H9 (cell line): ENCODE results near the gene CDH22. TPM values are rescaled to one million over a fixed set of nuclear protein-coding genes. Genes with fewer than 3 reads are reported as not detected.

Experiments used
- DNase-seq: peaks from one replicate; pipeline ENCODE4 v3.0.0-alpha.2; 2017
- H2AFZ ChIP-seq: one replicate; pipeline ENCODE4 v1.6.1; 2013; ENCODE audit warnings: mild to moderate bottlenecking, low read length, control low read depth, moderate library complexity
- H2AK5ac ChIP-seq: 2 replicates; pipeline ENCODE4 v1.6.1; 2013; ENCODE audit warnings: low read length, control low read depth, mixed read lengths; ENCODE audit not compliant: insufficient read length
- H2BK120ac ChIP-seq: one replicate; pipeline ENCODE4 v1.6.1; 2013; ENCODE audit warnings: low read depth, mild to moderate bottlenecking, low read length, control low read depth, inconsistent platforms; ENCODE audit not compliant: poor library complexity, severe bottlenecking
- H2BK12ac ChIP-seq: 2 replicates; pipeline ENCODE4 v1.6.1; 2013; ENCODE audit warnings: low read length, control low read depth, mixed read lengths, low read depth; ENCODE audit not compliant: insufficient read length
- H2BK15ac ChIP-seq: 2 replicates; pipeline ENCODE4 v1.6.1; 2013; ENCODE audit warnings: low read depth, low read length, control low read depth
- H2BK20ac ChIP-seq: one replicate; pipeline ENCODE4 v1.6.1; 2013; ENCODE audit warnings: low read depth, mild to moderate bottlenecking, low read length, control low read depth, inconsistent platforms; ENCODE audit not compliant: poor library complexity, severe bottlenecking
- H2BK5ac ChIP-seq: 2 replicates; pipeline ENCODE4 v1.6.1; 2013; ENCODE audit warnings: low read length, control low read depth, mixed read lengths; ENCODE audit not compliant: insufficient read length
- H3K14ac ChIP-seq: 2 replicates; pipeline ENCODE4 v1.6.1; 2013; ENCODE audit warnings: low read length, control low read depth; ENCODE audit not compliant: insufficient read depth
- H3K18ac ChIP-seq: 2 replicates; pipeline ENCODE4 v1.6.1; 2013; ENCODE audit warnings: low read depth, mild to moderate bottlenecking, mixed read lengths, low read length, control low read depth; ENCODE audit not compliant: insufficient read length
- H3K23ac ChIP-seq: 2 replicates; pipeline ENCODE4 v1.6.1; 2013; ENCODE audit warnings: low read length, control low read depth, mixed read lengths, low read depth; ENCODE audit not compliant: insufficient read length
- H3K23me2 ChIP-seq: 2 replicates; pipeline ENCODE4 v1.6.1; 2013; ENCODE audit warnings: low read depth, mild to moderate bottlenecking, mixed read lengths, low read length, control low read depth; ENCODE audit not compliant: insufficient read length, poor library complexity, severe bottlenecking
- H3K27ac ChIP-seq: 2 replicates; pipeline ENCODE4 v1.5.1; 2013; ENCODE audit warnings: low read length, control low read depth, mixed read lengths, low read depth; ENCODE audit not compliant: insufficient read length
- H3K27me3 ChIP-seq: 2 replicates; pipeline ENCODE4 v1.6.1; 2013; ENCODE audit warnings: low read length, control low read depth, inconsistent platforms; ENCODE audit not compliant: insufficient read depth
- H3K4ac ChIP-seq: 2 replicates; pipeline ENCODE4 v1.6.1; 2013; ENCODE audit warnings: low read depth, mild to moderate bottlenecking, control low read depth, inconsistent platforms, low read length, moderate library complexity
- H3K4me1 ChIP-seq: 2 replicates; pipeline ENCODE4 v1.6.1; 2013; ENCODE audit warnings: low read length, control low read depth, inconsistent platforms; ENCODE audit not compliant: insufficient read depth
- H3K4me2 ChIP-seq: 2 replicates; pipeline ENCODE4 v1.6.1; 2013; ENCODE audit warnings: low read length, control low read depth, mixed read lengths; ENCODE audit not compliant: insufficient read length, insufficient read depth
- H3K56ac ChIP-seq: 2 replicates; pipeline ENCODE4 v1.6.1; 2013; ENCODE audit warnings: low read depth, mild to moderate bottlenecking, mixed read lengths, low read length, control low read depth; ENCODE audit not compliant: insufficient read length
- H3K79me1 ChIP-seq: 2 replicates; pipeline ENCODE4 v1.6.1; 2013; ENCODE audit warnings: low read depth, mild to moderate bottlenecking, moderate library complexity, low read length, control low read depth, inconsistent platforms; ENCODE audit not compliant: insufficient read depth, poor library complexity, severe bottlenecking
- H3K79me2 ChIP-seq: 2 replicates; pipeline ENCODE4 v1.6.1; 2013; ENCODE audit warnings: low read length, control low read depth, inconsistent platforms; ENCODE audit not compliant: insufficient read depth
- H3K9ac ChIP-seq: 2 replicates; pipeline ENCODE4 v1.6.1; 2013; ENCODE audit warnings: low read length, control low read depth, mixed read lengths; ENCODE audit not compliant: insufficient read length; ENCODE audit errors: extremely low read depth
- H3K9me3 ChIP-seq: one replicate; pipeline ENCODE4 v1.6.1; 2013; ENCODE audit warnings: low read depth, low read length, inconsistent platforms; ENCODE audit not compliant: control insufficient read depth
- H3T11ph ChIP-seq: one replicate; pipeline ENCODE4 v1.6.1; 2013; ENCODE audit warnings: mild to moderate bottlenecking, low read length, control low read depth, inconsistent platforms
- H4K20me1 ChIP-seq: one replicate; pipeline ENCODE4 v1.6.1; 2013; ENCODE audit not compliant: control insufficient read depth, insufficient read length, insufficient read depth
- H4K5ac ChIP-seq: 2 replicates; pipeline ENCODE4 v1.6.1; 2013; ENCODE audit warnings: low read depth, mild to moderate bottlenecking, mixed read lengths, low read length, control low read depth; ENCODE audit not compliant: insufficient read length
- H4K8ac ChIP-seq: replicated peaks from 2 replicates; pipeline ENCODE4 v1.6.1; 2013; ENCODE audit warnings: low read length, control low read depth, mixed read lengths, low read depth; ENCODE audit not compliant: insufficient read length
- H4K91ac ChIP-seq: 2 replicates; pipeline ENCODE4 v1.6.1; 2013; ENCODE audit warnings: low read depth, mild to moderate bottlenecking, moderate library complexity, mixed read lengths, low read length, control low read depth; ENCODE audit not compliant: insufficient read length
- H3K27ac Mint-ChIP-seq, 3 experiments: 2 replicates in 2 of 3; 3 replicates in 1 of 3; pipeline ENCODE4 v1.8.0; 2020 to 2021; ENCODE audit warnings: mixed read lengths in 3 of 3, mild to moderate bottlenecking in 1 of 3, moderate library complexity in 1 of 3
- H3K27me3 Mint-ChIP-seq: 2 replicates; pipeline ENCODE4 v1.8.0; 2021; ENCODE audit warnings: low read depth, mild to moderate bottlenecking, moderate library complexity, mixed read lengths
- H3K36me3 Mint-ChIP-seq, 3 experiments: 2 replicates in 2 of 3; 3 replicates in 1 of 3; pipeline ENCODE4 v1.8.0; 2020 to 2021; ENCODE audit warnings: low read depth in 3 of 3, mixed read lengths in 3 of 3; ENCODE audit not compliant: insufficient read depth in 1 of 3
- H3K4me1 Mint-ChIP-seq, 2 experiments: 2 replicates each; pipeline ENCODE4 v1.8.0; 2020; ENCODE audit warnings: mixed read lengths in 2 of 2
- H3K4me3 Mint-ChIP-seq, 2 experiments: 2 replicates in 1 of 2; 3 replicates in 1 of 2; pipeline ENCODE4 v1.8.0; 2020 to 2021; ENCODE audit warnings: mild to moderate bottlenecking in 2 of 2, mixed read lengths in 2 of 2, moderate library complexity in 1 of 2
- H3K9me3 Mint-ChIP-seq, 2 experiments: 2 replicates in 1 of 2; 3 replicates in 1 of 2; pipeline ENCODE4 v1.8.0; 2020; ENCODE audit warnings: mild to moderate bottlenecking in 2 of 2, mixed read lengths in 2 of 2, moderate library complexity in 1 of 2
- WGBS: extraction: QIAGEN DNeasy Blood & Tissue Kit; methylation state at CpG from one replicate; pipeline ENCODE4 v1.1.7; 2013; ENCODE audit warnings: missing lambda C conversion rate, low lambda C conversion rate, mixed read lengths; ENCODE audit not compliant: insufficient read length; ENCODE audit errors: extremely low coverage; 5-methylcytosine and 5-hydroxymethylcytosine counted together
- total RNA-seq: library from RNA; stranded (reverse); gene quantifications from 2 replicates; pipeline ENCODE4 v1.2.1, GENCODE V29; 2021
- TF ChIP-seq, protein P1 (sequence below): fragments of 200-600 bp; sonication (generic); conservative IDR thresholded peaks from 3 replicates; pipeline ENCODE4 v1.8.0; 2021; ENCODE audit warnings: antibody characterized with exemption, mild to moderate bottlenecking

The CDH22 gene
- total RNA-seq, 1 experiment from 2014 or later = not detected

DNA sequence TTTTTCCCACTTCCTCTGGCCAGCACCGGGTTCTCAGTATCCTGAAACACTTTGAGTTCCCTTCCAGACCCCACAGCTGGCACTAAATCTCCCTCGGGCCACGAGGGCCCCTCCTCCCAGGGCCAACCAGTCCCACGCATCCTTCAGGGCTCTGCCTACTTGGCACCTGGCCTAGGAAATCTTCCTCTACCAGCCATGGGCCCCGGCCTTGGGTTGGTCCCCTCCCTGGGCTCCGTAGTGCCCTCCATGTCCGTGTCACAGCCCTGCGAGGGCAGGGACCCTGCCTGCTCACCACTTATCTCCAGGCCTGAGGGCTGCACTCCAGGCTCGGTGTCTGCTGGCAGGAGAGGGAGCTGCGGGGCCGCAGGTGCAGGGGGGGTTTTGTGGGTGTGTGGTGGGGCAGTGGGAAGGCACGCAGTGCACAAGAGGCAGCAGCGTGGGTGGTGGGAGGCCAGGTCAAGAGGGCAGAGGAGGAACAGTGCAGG lies 48.8 kb upstream of the CDH22 start:
- H2AFZ ChIP-seq = no peak overlapping the region
- H3K4me2 ChIP-seq = no peak overlapping the region
- no peak overlapping the region for H2BK120ac ChIP-seq
- H3K9me3 ChIP-seq = no peaks in the 10 kb centered on the region
- no peak overlapping the region for H3K14ac ChIP-seq
- H4K20me1 ChIP-seq = no peaks in the 10 kb centered on the region
- H4K8ac ChIP-seq = no peak overlapping the region
- no peak overlapping the region for H3K4me3 Mint-ChIP-seq
- no peaks in the 10 kb centered on the region for H3K79me2 ChIP-seq
- H4K5ac ChIP-seq = no peak overlapping the region
- H3K4ac ChIP-seq = no peak overlapping the region
- no CpG with 5 or more reads among the region's 13 CpGs for WGBS
- H3K9ac ChIP-seq = no peak overlapping the region
- H3K18ac ChIP-seq = no peak overlapping the region
- H2AK5ac ChIP-seq = no peak overlapping the region
- H2BK5ac ChIP-seq = no peak overlapping the region
- H3K27me3 ChIP-seq = no peaks in the 10 kb centered on the region
- H3K4me1 Mint-ChIP-seq = no peaks in the 10 kb centered on the region
- H2BK15ac ChIP-seq = no peak overlapping the region
- H3K56ac ChIP-seq = no peak overlapping the region
- no peaks in the 10 kb centered on the region for H3K27me3 Mint-ChIP-seq
- no peak for DNase-seq
- H3T11ph ChIP-seq = no peak overlapping the region
- no peaks in the 10 kb centered on the region for H3K4me1 ChIP-seq
- no peak overlapping the region for H3K27ac ChIP-seq
- no peak overlapping the region for H2BK20ac ChIP-seq
- H3K23me2 ChIP-seq = no peaks in the 10 kb centered on the region
- H3K9me3 Mint-ChIP-seq = no peaks in the 10 kb centered on the region
- H3K23ac ChIP-seq = no peak overlapping the region
- H3K36me3 Mint-ChIP-seq = peaks cover 11 to 52% (median 37%) of the 10 kb centered on the region in 3 experiments; a peak in 6 of 7 replicates
- no peak overlapping the region for H2BK12ac ChIP-seq
- TF ChIP-seq, protein P1, sequence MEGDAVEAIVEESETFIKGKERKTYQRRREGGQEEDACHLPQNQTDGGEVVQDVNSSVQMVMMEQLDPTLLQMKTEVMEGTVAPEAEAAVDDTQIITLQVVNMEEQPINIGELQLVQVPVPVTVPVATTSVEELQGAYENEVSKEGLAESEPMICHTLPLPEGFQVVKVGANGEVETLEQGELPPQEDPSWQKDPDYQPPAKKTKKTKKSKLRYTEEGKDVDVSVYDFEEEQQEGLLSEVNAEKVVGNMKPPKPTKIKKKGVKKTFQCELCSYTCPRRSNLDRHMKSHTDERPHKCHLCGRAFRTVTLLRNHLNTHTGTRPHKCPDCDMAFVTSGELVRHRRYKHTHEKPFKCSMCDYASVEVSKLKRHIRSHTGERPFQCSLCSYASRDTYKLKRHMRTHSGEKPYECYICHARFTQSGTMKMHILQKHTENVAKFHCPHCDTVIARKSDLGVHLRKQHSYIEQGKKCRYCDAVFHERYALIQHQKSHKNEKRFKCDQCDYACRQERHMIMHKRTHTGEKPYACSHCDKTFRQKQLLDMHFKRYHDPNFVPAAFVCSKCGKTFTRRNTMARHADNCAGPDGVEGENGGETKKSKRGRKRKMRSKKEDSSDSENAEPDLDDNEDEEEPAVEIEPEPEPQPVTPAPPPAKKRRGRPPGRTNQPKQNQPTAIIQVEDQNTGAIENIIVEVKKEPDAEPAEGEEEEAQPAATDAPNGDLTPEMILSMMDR = no peak
- H4K91ac ChIP-seq = no peak overlapping the region
- H3K79me1 ChIP-seq = no peaks in the 10 kb centered on the region
- no peak overlapping the region; a peak in 1 of 7 replicates for H3K27ac Mint-ChIP-seq
